HepG2 (cell line): ENCODE results near the gene RALB. TPM values are rescaled to one million over a fixed set of nuclear protein-coding genes. Genes with fewer than 3 reads are reported as not detected.
A peak's percentile ranks its signal among the peaks of the same experiment; 100 is the strongest.

Source experiments
- KAT8 ChIP-seq: IDR thresholded peaks from 2 replicates; pipeline ENCODE4 v1.6.1; 2016; ENCODE audit warnings: missing genetic modification reagents, missing compliant biosample characterization
- NONO ChIP-seq, 2 experiments: fragments of 450-650 bp in 1 of 2; sonication (generic) in 1 of 2; formaldehyde crosslinking in 1 of 2; IDR thresholded peaks in 1 of 2; conservative IDR thresholded peaks in 1 of 2; 2 replicates each; pipeline versions ENCODE4 v1.6.1 to v1.8.0; 2017 to 2022; ENCODE audit warnings: mild to moderate bottlenecking in 1 of 2, missing genetic modification reagents in 1 of 2, moderate library complexity in 1 of 2
- PAWR ChIP-seq: sonication (generic); formaldehyde crosslinking; IDR thresholded peaks from 2 replicates; pipeline ENCODE4 v1.4.0; 2020; ENCODE audit warnings: missing genetic modification reagents, mild to moderate bottlenecking, borderline replicate concordance
- PHF8 ChIP-seq: sonication (generic); formaldehyde crosslinking; IDR thresholded peaks from 2 replicates; pipeline ENCODE4 v1.5.0; 2020; ENCODE audit warnings: missing genetic modification reagents
- PRDM10 ChIP-seq: sonication (generic); formaldehyde crosslinking; IDR thresholded peaks from 2 replicates; pipeline ENCODE4 v1.4.0; 2020; ENCODE audit warnings: low read depth, missing genetic modification reagents
- REXO4 ChIP-seq: sonication (generic); formaldehyde crosslinking; IDR thresholded peaks from 2 replicates; pipeline ENCODE4 v1.8.0; 2022; ENCODE audit warnings: missing genetic modification reagents, mild to moderate bottlenecking, borderline replicate concordance
- RXRA ChIP-seq: sonication (generic); formaldehyde crosslinking; IDR thresholded peaks from 2 replicates; pipeline ENCODE4 v1.5.1; 2020; ENCODE audit warnings: missing genetic modification reagents
- RXRB ChIP-seq: IDR thresholded peaks from 2 replicates; pipeline ENCODE4 v1.6.1; 2016; ENCODE audit warnings: borderline replicate concordance, missing genetic modification reagents, missing compliant biosample characterization
- SYNCRIP ChIP-seq: fragments of 200-400 bp; formaldehyde crosslinking; IDR thresholded peaks from 2 replicates; pipeline ENCODE4 v1.6.1; 2018; ENCODE audit warnings: mild to moderate bottlenecking, low read depth, low read length; ENCODE audit not compliant: insufficient read depth
- TAF15 ChIP-seq: fragments of 200-400 bp; formaldehyde crosslinking; IDR thresholded peaks from one replicate; pipeline ENCODE4 v1.6.1; 2018; ENCODE audit warnings: mild to moderate bottlenecking, low read depth, low read length; ENCODE audit not compliant: poor library complexity, severe bottlenecking
- TRIM22 ChIP-seq: fragments of 450-650 bp; IDR thresholded peaks from 2 replicates; pipeline ENCODE4 v1.6.1; 2017
- YEATS2 ChIP-seq: sonication (generic); formaldehyde crosslinking; IDR thresholded peaks from 2 replicates; pipeline ENCODE4 v1.4.0; 2020; ENCODE audit warnings: missing genetic modification reagents, borderline replicate concordance
- ZBED4 ChIP-seq: sonication (generic); formaldehyde crosslinking; IDR thresholded peaks from 2 replicates; pipeline ENCODE4 v1.4.0; 2020; ENCODE audit warnings: missing genetic modification reagents, borderline replicate concordance
- ZNF569 ChIP-seq: sonication (generic); formaldehyde crosslinking; IDR thresholded peaks from 2 replicates; pipeline ENCODE4 v1.5.0; 2020; ENCODE audit warnings: mild to moderate bottlenecking, missing genetic modification reagents, moderate library complexity, borderline replicate concordance
- ZNF83 ChIP-seq: sonication (generic); formaldehyde crosslinking; IDR thresholded peaks from 2 replicates; pipeline ENCODE4 v1.4.0; 2020; ENCODE audit warnings: missing genetic modification reagents, mild to moderate bottlenecking, borderline replicate concordance
- polyA plus RNA-seq, 8 experiments: library from polyadenylated mRNA; depleted of rRNA in 3 of 8; stranded (reverse) in 7 of 8; unstranded in 1 of 8; fragments of >200 nt; fragmentation: Illumina TruSeq in 4 of 8; extraction: Trizol in 4 of 8; gene quantifications; 2 replicates each; pipeline versions ENCODE4 v1.2.1 to v1.2.3, GENCODE V29; 2011 to 2016; ENCODE audit warnings: low read depth in 4 of 8, missing spikeins in 1 of 8, mixed read lengths in 1 of 8; ENCODE audit not compliant: insufficient read depth in 1 of 8
- total RNA-seq, 5 experiments: library from RNA; depleted of rRNA; stranded (reverse); fragments of >200 nt; fragmentation: Illumina TruSeq; extraction: Trizol; gene quantifications; 2 replicates each; pipeline ENCODE4 v1.2.3, GENCODE V29; 2016; ENCODE audit warnings: low read depth in 1 of 5

Gene RALB
- total and polyA plus RNA-seq, 2 of the 13 experiments (the other 11 are each of a cell fraction or from before 2014, with no cell fraction given): 37.8 to 43.2 TPM

- TF ChIP-seq PRDM10 (CRISPR knock-in tag) (0 out of 2 replicates have a peak, but pooled peaks have one; percentile 33), TAF15 (peak; percentile 32), NONO (IDR thresholded peaks at IDR 0.05) (no peak), NONO (CRISPR knock-in tag; conservative IDR thresholded peaks at IDR 0.05) (peak; percentile 36; the same call in 1 of the 2 replicates), PAWR (CRISPR knock-in tag) (no peak), SYNCRIP (no peak), YEATS2 (CRISPR knock-in tag) (peak; percentile 39; the same call in 1 of the 2 replicates), TRIM22 (no peak), ZNF83 (peak; percentile 61; the same call in 1 of the 2 replicates), RXRB (CRISPR knock-in tag) (no peak), PHF8 (CRISPR knock-in tag) (peak; percentile 73), ZNF569 (CRISPR knock-in tag) (no peak), KAT8 (peak; percentile 33; the same call in 1 of the 2 replicates), RXRA (CRISPR knock-in tag) (no peak; the same call in 1 of the 2 replicates), REXO4 (CRISPR knock-in tag) (no peak), ZBED4 (CRISPR knock-in tag) (no peak)
Measured at GRCh38 chr2:120223034-120223912, 29.4 kb upstream of the RALB start, which contains the start of gene TMEM185B (continued).
